Measurements from ENCODE around the gene ASPSCR1. TPM values are rescaled to one million over a fixed set of nuclear protein-coding genes. Genes with fewer than 3 reads are reported as not detected.
A peak's percentile ranks its signal among the peaks of the same experiment; 100 is the strongest.

Gene ASPSCR1
- total and polyA plus RNA-seq, 2 of the 13 experiments (the other 11 are each of a cell fraction or from before 2014, with no cell fraction given), result 274 to 314 TPM

- TF ChIP-seq E2F5 (CRISPR knock-in tag; conservative IDR thresholded peaks at IDR 0.05), result no peak
- 0 out of 2 replicates have a peak, but pooled peaks have one; percentile 9 for TF ChIP-seq TFDP1 (CRISPR knock-in tag; IDR thresholded peaks at IDR 0.05; ENCODE audit: borderline replicate concordance)
- peak; percentile 13; the same call in 1 of the 2 replicates for TF ChIP-seq FOXA3 (CRISPR knock-in tag; IDR thresholded peaks at IDR 0.05)
- TF ChIP-seq CEBPB (IDR thresholded peaks at IDR 0.05; ENCODE audit: borderline replicate concordance, low read depth, low read length), result no peak
- 0 out of 2 replicates have a peak, but pooled peaks have one; percentile 29 for TF ChIP-seq MEIS1 (CRISPR knock-in tag; IDR thresholded peaks at IDR 0.05; ENCODE audit: borderline replicate concordance)
- no peak for TF ChIP-seq KDM3A (CRISPR knock-in tag; IDR thresholded peaks at IDR 0.05; ENCODE audit: low read depth)
- TF ChIP-seq ATF7-NPFF (CRISPR knock-in tag; IDR thresholded peaks at IDR 0.05; ENCODE audit: low read depth), result no peak
- TF ChIP-seq NFYB (CRISPR knock-in tag; IDR thresholded peaks at IDR 0.05), result 0 out of 2 replicates have a peak, but pooled peaks have one; percentile 10
- TF ChIP-seq SYNCRIP (IDR thresholded peaks at IDR 0.05; ENCODE audit: insufficient read depth, low read depth, low read length), result no peak
- no peak for TF ChIP-seq CCDC6 (CRISPR knock-in tag; IDR thresholded peaks at IDR 0.05)
- no peak for TF ChIP-seq ARNT (IDR thresholded peaks at IDR 0.05)
- TF ChIP-seq ZNF564 (CRISPR knock-in tag; IDR thresholded peaks at IDR 0.05), result no peak
- TF ChIP-seq TOPORS (CRISPR knock-in tag; IDR thresholded peaks at IDR 0.05), result no peak
- no peak for TF ChIP-seq DNMT1 (CRISPR knock-in tag; IDR thresholded peaks at IDR 0.05)
- peak; percentile 44; the same call in 1 of the 2 replicates for TF ChIP-seq SAP130 (CRISPR knock-in tag; IDR thresholded peaks at IDR 0.05; ENCODE audit: low read depth)
- peak; percentile 89; the same call in 1 of the 2 replicates for TF ChIP-seq FOXO4 (CRISPR knock-in tag; conservative IDR thresholded peaks at IDR 0.05)
- no peak for TF ChIP-seq EP300 (IDR thresholded peaks at IDR 0.05; ENCODE audit: low read depth in 2 of 2, low read length in 2 of 2)
- 0 out of 2 replicates have a peak, but pooled peaks have one; percentile 18 for TF ChIP-seq EP300 (CRISPR knock-in tag; IDR thresholded peaks at IDR 0.05; ENCODE audit: borderline replicate concordance)
- TF ChIP-seq RBM39 (IDR thresholded peaks at IDR 0.05; ENCODE audit: low read depth, low read length, poor library complexity, severe bottlenecking), result no peak
- TF ChIP-seq ZHX2 (IDR thresholded peaks at IDR 0.05; ENCODE audit: low read depth), result no peak
- no peak for TF ChIP-seq ZHX2 (CRISPR knock-in tag; IDR thresholded peaks at IDR 0.05; ENCODE audit: borderline replicate concordance)
- no peak for TF ChIP-seq STAT5B (CRISPR knock-in tag; IDR thresholded peaks at IDR 0.05)
These were observed 62.4 kb downstream of the ASPSCR1 start (continued) for GRCh38 chr17:82039695-82040299.
